ENCODE data around the gene NRXN3.

- TF ChIP-seq CTCF (IDR thresholded peaks at IDR 0.05) (no peak), POLR2A (IDR thresholded peaks at IDR 0.05) (no peak)
Observed at GRCh38 chr14:78725086-78725485, 554.9 kb downstream of the NRXN3 start.
